Stimulated activated CD4-positive, alpha-beta T cell treated with anti-CD3 and anti-CD28 coated beads, TNF-alpha, amount 100 ng/mL, for 24 hours (primary cell): ENCODE results near the gene SPINK7.
"Not testable (repeated sequence)": the region's sequence is repeated elsewhere in the genome, so short reads cannot be mapped to it uniquely, and the experiment has no call there.

ENCODE experiments used
- DNase-seq, 3 experiments: peaks; one replicate each; pipeline ENCODE4 v3.0.0-alpha.2; 2020; ENCODE audit warnings: low read depth in 3 of 3

Gene SPINK7

GRCh38 chr5:148312153-148312552, at the start of gene SPINK7:
Gene SPINK7, plus strand, starts transcription at chr5:148312423. Its CDS starts 61 bp downstream, at chr5:148312484.
- DNase-seq: no peak

DNA sequence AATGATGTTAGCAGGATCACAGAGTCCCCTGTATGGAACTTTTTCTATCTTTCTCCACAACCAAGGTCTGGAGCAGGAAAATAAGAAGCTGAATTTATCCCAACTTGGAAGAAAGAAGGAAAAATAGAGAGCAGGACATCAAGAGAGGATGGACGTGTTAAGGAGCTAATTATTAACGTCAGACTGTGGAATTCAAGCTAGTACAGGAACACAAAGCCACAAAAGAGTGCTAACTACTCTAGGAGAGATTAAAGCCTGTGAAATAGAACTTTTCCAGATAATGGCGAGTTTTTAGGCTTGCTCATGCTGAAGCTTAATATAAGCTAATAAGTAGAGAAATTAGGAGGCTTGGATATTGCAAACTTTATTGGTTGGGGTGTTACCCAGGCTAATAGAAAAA, 44.3 kb upstream of the SPINK7 start:
- DNase-seq: no peak

DNA sequence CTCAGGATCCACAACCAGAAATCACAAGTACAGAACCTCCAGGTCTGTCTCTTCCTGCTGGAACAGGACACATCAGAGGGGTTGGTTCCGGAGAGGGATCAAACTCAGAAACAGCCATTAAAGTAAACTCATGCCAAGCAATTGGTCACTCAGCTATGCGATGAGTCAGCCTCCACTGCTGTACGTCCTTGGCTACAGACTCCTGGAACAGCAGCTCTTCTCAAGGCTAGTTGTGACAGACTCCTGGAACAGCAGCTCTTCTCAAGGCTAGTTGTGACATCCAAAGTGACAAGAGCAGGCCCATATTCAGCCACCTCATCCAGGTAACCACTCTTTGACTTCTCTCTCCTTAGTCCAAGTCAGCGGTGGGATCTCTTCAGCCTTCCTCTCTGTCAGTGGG, 43.7 kb upstream of the SPINK7 start, which contains the start of gene SPINK13:
TSS of gene SPINK13 (plus strand) at position 229 of the 400 bp plus-strand sequence. CDS start 1,279 bp downstream, outside the sequence.
- DNase-seq: no peak

DNA sequence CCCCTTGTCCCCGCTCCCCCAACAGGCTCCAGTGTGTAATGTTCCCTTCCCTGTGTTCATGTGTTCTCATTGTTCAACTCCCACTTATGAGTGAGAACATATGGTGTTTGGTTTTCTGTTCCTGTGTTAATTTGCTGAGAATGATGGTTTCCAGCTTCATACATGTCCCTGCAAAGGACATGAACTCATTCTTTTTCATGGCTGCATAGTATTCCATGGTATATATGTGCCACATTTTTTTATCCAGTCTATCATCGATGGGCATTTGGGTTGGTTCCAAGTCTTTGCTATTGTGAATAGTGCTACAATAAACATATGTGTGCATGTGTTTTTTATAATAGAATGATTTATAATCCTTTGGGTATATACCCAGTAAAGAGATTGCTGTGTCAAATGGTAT, 37.1 kb upstream of the SPINK7 start:
- not testable (repeated sequence) for DNase-seq

- not testable (repeated sequence) for DNase-seq
Observed at GRCh38 chr5:148280893-148281292, 31.3 kb upstream of the SPINK7 start.

GRCh38 chr5:148281336-148281735, 30.9 kb upstream of the SPINK7 start:
- not testable (repeated sequence) for DNase-seq

DNA sequence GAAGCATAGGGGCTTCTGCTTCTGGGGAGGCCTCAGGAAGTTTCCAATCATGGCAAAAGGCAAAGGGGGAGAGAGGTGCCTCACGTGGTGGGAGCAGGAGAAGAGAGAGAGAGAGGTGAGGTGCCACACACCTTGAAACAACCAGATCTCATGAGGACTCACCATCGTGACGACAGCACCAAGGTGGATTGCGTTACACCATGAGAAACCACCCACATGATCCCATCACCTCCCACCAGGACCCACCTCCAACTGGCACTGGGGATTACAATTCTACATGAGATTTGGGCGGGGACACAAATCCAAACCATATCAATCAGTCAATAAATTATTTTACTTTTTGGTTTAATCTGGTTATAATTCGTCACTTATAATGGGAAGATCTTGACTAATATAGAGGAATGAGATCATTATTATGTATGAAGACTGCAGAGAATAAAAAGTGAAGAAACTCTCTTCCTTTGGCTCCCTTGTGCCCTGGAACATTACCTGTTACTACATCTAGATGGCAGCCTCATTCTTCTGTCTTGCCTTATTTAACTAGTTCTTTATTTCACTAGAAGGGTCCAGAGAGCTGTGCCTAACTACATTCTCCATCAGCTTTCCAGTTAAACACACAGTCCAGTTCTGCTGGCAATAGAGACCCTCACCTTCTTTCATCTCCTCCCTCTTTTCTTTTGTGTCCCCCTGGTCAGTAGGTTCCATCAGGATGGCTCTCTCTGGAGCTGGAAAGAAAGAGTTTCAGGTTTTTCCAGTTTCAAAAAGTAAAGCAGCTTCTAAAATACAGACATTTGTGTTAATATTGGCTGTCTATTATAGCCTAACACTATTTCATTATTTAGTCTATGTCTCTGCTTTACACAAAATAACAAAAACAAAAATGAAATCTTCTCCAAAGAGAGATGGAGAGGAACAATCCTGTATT, 21.7 kb upstream of the SPINK7 start:
- no peak for DNase-seq

GRCh38 chr5:148297731-148298130, 14.5 kb upstream of the SPINK7 start:
- no peak for DNase-seq

DNA sequence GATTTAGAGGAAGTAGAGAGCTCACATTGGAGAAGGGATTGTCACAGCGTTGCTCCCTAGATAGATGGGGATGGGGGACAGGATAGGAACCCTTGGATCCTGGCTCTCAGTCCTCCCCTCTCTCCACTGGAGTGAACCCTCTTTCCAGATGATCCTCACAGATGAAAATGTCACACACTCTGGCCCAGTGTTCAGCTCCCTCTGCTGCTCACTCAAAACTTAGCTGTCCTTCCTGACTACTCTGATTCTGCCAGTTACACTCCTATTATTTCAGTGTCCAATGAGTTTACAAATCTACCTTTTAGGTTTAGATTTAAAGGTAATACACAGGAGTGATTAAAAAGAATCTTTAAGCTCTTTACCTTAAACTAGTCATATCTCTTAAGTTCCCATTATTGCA, 5.8 kb upstream of the SPINK7 start:
- DNase-seq: no peak

DNA sequence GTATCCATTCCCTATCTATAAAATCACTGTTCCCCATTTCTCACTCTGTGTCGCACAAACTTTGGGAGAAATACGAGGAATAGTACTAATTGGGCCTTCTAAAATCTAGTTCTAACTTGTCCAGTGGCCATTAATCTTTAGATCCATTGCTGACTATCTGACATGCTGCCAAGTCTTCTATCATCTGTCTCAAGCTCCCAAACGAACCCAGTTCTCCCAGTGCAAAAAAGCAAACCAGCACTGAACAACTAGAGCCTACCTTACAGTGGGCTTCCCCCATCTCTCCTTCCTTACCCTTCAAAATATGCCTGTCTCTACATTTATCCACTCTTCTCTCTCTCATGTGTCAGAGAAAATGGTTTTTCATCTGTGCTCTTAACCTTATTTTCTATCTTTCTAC, 3.2 kb upstream of the SPINK7 start:
- no peak for DNase-seq

DNA sequence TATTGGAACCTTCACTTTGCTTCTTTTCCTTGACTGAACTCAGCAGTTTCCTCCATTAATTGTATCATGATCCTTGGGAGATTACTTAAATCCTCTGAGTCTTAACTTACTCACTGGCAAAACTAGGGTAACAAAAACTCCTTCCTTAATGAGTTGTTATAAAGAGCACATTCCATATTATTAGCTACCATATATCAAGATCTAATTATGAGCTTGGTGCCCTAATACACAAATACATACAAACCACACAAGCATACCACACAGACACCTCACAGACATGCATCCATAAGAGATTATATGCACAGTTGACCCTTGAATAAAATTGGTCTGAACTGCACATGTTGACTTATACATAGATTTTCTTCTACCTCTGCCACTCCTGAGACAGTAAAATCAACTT, 2.5 kb upstream of the SPINK7 start:
- no peak for DNase-seq

DNA sequence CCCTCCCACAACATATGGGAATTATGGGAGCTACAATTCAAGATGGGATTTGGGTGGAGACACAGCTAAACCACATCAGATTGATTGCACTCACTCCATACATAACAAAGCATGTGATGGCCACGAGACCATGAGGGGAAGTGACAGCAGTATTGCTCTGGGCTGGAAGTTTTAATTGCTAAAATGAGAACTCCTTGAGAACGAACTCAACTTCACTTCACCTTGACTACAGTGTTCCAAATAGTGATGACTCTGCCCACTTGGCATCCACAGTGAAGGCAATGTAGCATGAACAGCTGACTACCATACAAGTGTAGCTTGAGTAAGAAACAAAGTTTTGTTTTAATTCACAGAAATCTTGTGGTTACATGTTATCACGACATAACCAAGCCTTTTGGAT, 739 bp upstream of the SPINK7 start:
- no peak for DNase-seq

DNA sequence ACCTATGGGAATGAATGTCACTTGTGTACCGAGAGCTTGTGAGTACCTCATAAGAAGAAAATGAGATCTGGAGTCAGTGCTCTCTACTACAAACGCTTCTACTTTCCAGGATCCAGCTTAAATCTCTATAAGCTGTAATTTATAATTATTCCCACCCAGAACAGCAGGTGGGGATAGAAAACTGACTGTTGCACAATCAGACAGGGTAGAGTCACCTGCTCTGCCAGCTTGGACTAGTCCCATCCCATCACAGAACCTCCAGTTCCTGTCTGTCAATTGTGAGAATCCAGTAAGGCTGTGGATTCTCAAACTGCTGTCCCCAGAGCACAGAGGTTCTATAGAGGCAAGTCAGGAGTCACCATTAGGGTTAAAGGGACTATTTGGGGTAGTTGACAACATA, 2.0 kb downstream of the SPINK7 start:
- no peak for DNase-seq

DNA sequence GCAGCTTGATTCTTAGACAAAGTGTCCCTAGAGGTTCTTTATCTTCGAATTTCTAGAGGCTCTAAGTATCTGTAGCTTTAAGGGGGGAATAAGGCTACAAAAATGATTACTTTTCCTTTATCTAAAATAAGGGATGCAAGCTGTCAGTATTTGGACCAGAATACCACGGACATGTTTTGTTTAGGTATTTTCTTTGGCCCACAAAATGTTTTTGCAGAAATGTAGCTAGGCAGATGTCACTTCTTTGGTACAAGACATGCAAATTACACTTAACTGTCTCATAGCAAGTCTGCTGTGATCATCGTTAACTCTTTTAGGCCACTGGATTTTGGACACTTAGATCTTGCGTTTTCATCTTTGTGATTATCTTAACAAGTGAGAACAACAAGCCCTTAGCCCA, 2.5 kb downstream of the SPINK7 start:
- no peak for DNase-seq

DNA sequence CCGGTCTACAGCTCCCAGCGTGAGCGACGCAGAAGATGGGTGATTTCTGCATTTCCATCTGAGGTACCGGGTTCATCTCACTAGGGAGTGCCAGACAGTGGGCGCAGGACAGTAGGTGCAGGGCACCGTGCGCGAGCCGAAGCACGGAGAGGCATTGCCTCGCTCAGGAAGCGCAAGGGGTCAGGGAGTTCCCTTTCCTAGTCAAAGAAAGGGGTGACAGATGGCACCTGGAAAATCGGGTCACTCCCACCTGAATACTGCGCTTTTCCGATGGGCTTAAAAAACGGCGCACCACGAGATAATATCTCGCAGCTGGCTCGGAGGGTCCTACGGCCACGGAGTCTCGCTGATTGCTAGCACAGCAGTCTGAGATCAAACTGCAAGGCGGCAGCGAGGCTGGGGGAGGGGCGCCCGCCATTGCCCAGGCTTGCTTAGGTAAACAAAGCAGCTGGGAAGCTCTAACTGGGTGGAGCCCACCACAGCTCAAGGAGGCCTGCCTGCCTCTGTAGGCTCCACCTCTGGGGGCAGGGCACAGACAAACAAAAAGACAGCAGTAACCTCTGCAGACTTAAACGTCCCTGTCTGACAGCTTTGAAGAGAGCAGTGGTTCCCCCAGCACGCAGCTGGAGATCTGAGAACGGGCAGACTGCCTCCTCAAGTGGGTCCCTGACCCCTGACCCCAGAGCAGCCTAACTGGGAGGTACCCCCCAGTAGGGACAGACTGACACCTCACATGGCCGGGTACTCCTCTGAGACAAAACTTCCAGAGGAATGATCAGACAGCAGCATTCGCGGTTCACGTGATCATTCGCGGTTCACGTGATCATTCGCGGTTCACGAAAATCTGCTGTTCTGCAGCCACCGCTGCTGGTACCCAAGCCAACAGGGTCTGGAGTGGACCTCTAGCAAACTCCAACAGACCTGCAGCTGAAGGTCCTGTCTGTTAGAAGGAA, 8.1 kb downstream of the SPINK7 start:
- DNase-seq: peak in 2 of 3 experiments; percentile 0 to 28

DNA sequence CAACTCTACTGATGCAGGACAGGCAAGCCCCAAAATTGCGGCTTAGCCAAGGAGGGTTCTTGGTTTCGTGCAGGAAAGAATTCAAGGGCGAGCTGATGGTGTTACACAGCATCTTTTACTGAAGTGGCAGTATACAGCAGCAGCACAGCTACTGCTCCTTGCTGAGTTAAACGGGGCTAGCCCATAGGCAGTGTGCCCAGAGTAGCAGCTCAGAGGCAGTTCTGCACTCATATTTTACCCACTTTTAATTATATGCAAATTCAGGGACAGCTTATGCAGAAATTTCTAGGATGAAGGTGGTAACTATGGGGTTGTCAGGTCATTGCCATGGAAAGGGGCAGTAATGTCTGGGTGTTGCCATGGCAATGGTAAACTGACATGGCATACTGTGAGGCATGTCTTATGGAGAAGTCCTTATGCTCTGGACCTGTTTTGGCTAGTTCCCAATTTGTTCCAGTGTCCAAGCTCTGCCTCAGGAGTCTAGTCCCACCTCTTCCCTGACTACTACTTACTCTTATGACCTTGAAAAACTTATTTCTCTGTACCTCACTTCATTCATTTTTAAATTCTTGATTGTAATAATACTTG, 21.1 kb downstream of the SPINK7 start:
- DNase-seq: no peak

GRCh38 chr5:148335259-148335658, 23.0 kb downstream of the SPINK7 start, which contains the start of gene SPINK9:
Gene SPINK9, plus strand, starts transcription at chr5:148335559. Its CDS starts 55 bp downstream, at chr5:148335614.
- no peak for DNase-seq

DNA sequence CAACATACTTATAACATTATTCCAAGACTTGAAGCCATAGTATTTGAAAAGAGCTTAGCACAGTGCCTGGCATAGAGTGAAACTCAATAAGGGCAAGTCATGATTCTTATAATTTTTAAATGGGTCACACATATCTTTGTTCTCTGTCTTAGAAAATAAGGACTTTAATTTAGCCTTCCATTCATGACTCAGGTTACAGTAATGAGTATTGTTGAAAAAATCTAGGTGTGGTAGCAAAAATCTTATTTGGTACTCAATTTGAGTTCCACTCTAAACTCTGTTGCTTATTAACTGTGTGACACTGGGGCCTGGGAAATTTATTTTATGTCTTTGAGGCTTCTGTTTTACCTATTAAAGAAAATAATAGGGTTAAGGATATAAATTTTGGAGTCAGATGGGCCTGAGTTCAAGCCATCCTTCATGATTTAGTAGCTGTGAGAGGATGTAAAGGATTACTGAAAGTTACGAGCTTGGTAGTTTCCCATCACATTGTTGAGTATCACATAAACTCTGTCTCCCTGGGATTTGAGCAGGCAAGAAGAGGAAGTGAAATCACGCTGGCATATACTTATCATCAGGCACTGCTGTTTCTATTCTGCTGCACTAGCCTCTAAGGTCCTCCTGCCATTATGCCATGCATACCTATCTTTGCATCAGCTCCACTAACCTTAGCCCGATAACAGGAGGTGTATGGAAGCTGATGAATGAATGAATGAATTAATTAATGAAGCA, 24.6 kb downstream of the SPINK7 start:
- DNase-seq: no peak

DNA sequence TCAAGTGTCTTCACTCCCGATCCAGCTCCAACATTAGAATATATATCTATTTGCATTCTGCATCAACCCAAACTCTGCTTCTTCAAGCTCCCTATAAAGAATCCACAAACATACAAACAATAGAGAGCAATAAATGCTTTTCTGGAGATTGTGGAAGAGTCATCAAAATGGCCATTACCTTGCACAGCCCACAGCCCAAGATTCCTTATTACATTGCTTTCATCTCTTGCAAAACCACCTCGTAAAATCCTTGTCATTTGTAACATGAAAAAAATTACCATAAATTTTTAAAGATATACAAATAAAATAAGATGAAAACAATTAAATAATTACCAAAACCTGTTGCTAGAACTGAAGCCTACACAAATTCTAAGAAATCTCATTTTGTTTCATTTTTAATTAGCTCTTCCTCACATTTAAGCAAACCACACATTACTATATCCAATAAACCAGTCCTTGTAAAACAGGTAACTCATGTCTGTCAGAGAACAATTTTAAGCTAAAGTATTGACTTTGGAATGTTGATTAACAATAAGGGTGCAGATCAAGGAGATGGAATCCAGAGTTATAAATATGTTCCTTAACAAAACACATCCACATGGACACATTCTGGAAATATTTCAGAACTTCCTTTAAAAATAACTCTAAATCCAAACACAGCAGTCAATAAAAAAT, 30.3 kb downstream of the SPINK7 start:
- DNase-seq: no peak

- no peak for DNase-seq
Observed at GRCh38 chr5:148343046-148343407, 30.8 kb downstream of the SPINK7 start.
